Measurements from ENCODE around the gene RAB11FIP2. TPM values are rescaled to one million over a fixed set of nuclear protein-coding genes. Genes with fewer than 3 reads are reported as not detected.

Gene RAB11FIP2
- polyA plus RNA-seq, 4 donors = 49.2 to 72.1 (median 58.0) TPM

DNA sequence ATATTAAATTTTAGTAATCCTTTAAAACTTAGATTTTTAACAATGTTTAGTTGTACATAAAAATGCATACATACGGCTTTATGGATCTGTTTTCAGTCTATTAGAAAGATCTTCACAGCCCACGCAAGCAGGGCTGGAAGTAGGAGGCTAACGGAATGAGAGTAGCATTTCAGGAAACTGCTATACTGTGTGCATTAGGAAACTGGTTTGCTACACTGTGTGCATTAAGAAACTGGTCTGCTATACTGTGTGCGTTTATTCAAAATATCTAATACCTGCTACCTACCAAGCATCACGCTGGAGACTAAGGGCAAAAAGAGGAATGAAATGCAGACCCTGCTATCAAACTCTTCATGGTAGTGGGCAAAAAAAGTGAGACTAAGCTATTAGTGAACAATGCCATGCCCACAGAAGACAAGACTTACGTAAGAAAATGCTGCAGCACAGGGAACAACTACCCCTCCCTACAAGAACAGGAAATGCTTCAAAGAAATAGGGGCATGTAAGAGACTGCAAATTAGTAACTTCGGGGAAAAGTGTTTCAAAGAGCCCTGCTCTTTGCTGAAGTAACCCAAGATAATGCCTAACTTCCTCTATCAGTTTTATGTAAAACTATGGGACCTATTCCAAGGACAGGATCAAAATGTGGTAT, 11.3 kb downstream of the RAB11FIP2 start:
- no peak for DNase-seq (ENCODE audit: low read depth in 4 of 4, low spot score in 3 of 4)

DNA sequence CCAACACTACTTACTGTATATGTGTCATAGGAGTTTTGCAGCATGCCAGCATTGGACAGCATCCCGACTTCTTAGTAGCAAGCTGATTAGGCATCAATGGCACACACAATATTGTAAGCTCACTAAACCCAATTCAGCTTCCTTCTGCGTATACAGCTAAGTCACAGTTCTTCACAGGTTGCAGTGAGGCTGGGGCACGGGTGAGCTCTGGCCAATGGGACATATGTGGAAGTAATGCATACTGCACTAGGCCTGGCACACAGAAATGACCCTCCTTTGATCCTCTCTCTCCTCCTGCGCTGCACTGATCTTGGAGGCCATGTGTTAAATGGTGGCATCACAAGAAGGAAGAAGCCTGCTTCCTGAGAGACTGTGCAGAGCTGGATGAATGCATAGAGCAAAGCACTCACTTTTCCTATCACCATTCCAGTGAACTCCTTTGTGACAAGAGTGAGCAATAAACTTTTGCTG, 11.9 kb downstream of the RAB11FIP2 start:
- DNase-seq (ENCODE audit: low read depth in 4 of 4, low spot score in 3 of 4) = no peak

DNA sequence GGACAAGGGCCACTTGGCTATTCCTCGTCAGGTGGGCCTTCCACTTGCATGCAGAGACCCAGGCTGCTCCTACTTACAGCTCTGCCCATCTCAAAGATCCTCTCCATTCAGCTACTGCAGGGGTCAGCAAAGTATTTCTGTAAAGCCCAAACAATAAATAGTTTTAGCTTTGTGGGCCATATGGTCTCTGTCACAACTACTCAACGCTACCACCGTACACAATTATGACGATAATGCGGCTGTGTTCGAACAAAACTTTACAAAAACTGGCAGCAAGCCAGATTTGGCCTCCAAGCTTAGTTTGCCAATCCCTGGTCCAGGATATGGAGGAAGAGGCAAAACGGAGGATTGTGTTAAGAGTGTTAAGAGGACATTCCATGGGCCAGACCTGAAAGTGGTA, 12.8 kb downstream of the RAB11FIP2 start:
- no peak for DNase-seq (ENCODE audit: low read depth in 4 of 4, low spot score in 3 of 4)

DNA sequence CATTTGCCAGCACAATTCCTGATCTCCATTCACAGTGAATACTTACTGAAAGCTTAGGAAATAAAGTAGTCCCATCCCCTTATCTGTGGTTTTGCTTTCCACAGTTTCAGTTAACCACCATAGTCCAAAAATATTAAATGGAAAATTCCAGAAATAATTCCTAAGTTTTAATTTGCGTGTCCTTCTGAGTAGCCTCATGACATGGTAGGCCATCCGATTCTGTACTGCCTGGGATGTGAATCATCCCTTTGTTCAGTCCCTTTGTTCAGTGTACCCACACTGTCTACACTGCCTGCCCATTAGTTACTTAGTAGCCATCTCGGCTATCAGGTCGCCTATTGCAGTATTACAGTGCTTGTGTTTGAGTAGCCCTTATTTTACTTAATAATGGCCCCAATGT, 14.2 kb downstream of the RAB11FIP2 start:
- DNase-seq (ENCODE audit: low read depth in 4 of 4, low spot score in 3 of 4) = no peak

DNA sequence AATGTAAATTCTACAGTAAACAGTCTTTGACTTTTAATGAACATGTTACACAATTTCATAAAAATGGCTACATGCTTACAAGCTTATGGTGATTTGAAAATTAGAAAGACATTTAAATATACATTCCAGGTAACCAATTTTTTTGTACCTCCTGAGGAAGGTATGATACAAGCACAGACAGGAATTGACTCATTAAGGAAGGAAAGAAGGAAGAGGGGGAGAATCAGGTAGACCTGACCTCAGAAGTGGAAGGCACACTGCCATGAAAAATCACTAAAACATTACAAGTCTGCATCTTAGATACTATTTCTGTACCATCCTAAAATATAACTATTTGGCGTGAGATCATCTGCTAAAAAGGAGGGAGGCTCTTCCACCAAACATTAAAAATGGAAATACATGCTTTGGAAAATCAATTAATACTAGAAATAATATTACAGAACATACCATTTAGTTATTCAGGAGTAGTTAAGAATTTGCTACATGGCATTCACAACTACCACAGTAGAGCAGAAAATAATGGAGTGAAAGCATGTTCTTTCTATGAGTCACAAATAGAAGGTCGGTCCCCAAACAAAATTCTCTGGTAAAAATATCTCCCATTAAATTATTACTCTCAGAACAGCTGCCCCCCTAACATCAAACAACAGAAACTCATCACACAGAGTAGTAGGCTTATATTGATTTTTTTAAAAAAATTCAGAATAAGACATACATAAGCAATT, 15.2 kb downstream of the RAB11FIP2 start:
- no peak for DNase-seq (ENCODE audit: low read depth in 4 of 4, low spot score in 3 of 4)

DNA sequence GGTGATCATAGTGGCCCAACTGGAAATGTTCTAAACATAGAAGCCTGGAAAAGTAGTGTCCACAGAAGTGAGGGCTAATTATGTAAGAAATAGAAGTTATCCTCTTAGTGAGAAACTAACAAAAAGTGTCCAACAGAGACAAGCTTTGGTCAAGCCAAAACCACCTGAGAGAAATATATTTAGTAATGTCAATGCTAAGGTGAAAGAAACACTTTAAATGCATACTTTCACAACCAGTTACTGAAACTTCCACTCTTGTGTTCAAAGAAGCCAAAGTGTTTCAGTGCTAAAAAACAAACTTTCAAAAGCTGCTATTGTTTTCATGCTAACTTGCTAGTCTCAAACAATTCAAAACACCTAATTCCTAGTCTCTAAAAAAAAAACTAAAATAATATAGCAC, 18.1 kb downstream of the RAB11FIP2 start:
- DNase-seq (ENCODE audit: low read depth in 4 of 4, low spot score in 3 of 4) = no peak

DNA sequence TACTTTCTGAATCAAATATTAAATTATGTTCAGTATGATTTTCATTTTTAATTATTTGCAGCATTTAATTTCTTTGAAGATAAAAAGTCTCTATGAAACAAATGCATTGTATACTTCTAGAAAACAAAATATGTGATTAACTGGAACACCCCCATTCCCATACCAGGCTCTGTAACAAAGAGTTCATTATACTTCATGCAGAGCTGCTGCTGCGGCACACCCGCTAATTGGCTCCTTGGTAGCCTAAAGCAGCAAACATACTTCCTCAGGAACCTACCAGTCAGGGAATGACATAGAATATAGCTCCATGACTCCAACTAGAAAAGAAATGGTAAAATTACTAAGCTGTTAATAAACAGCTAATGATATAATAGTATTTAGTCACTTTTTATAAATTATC, 19.3 kb downstream of the RAB11FIP2 start:
- DNase-seq (ENCODE audit: low read depth in 4 of 4, low spot score in 3 of 4) = no peak

DNA sequence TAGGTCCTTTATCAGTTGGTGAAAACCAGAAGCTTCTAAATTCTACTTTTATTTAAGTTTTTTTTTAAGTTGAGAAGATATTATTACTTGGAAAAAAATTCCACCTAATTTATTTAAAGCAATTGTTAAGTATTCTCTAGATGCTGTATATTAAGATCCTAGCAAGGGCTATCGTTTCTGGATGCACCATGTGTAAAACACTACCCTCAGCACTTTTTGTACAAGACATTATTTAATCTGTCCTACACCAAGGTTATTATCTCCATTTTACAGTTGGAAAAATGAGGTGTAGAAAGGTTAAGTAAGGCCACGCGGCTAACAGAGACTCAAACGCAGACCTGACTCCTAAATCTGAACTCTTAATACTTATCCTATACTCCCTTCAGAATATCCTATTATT, 19.8 kb downstream of the RAB11FIP2 start:
- DNase-seq (ENCODE audit: low read depth in 4 of 4, low spot score in 3 of 4) = no peak

DNA sequence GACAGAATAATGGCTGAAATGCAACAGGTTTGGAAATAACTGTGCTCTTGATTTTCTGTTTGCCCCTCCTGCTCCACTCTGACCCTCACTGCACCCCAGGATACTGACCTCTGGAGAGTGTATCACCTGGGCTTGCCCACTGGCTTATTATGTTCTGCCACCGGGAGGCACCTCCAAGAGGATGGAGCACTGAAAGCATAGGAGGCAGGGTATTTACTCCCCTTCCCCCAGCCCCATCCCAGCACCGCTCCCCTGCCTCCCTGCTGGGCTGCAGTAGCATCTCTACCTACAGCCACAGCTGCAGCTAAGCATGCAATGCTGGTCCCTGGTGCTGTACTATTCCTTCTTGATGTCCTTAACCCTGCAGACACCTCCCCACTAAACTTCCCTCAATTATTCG, 26.4 kb downstream of the RAB11FIP2 start:
- no peak for DNase-seq (ENCODE audit: low read depth in 4 of 4, low spot score in 3 of 4)

DNA sequence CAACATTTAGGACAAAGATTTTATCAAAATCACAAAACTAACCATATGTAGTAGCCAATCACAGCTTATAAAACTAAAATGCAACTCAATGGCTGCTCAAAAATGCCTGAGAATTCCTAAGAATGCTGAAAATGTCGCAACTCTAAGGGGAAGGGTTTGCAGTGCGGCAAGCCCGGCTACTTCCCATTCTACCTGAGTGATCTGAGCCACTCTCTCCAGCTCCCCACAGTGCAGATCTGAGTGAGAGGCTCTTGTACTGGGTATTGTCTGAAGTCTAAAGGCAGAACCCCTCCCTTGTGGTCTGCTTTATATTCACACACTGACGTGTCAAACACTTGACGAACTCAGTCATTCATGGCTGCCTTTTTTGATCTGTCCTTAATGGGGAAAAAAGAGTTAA, 28.9 kb downstream of the RAB11FIP2 start:
- DNase-seq (ENCODE audit: low read depth in 4 of 4, low spot score in 3 of 4) = no peak

DNA sequence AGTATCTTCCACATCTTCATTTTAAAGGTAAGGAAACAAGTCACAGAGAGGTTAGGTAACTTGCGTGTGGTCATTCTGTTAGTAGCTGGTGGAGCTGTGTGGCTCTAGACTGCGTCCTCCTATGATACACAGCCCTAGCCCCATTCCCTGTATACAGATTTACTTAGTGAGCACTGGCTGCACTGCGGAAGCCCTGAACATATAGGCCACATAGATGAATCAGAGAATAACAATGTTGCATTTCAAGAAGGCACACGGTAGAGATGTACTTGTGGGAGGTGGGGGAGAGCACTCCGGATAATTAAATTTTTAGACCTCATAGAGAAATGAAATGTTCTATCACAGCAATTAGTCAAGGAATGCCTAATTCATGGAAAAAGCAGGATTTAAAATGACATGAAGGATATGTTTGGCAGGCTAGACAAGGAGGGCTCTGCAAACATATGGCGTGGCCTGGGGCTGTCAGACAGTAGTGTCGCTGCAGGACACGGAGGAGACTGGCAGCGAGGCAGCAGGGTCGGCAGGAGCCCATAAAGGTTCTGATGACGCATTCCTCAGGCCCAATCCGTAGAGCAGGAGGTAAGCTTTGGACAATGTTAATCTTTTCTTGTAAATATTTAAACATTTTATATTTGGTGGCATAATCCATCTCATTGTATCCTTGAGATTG, 29.5 kb downstream of the RAB11FIP2 start:
- no peak for DNase-seq (ENCODE audit: low read depth in 4 of 4, low spot score in 3 of 4)

DNA sequence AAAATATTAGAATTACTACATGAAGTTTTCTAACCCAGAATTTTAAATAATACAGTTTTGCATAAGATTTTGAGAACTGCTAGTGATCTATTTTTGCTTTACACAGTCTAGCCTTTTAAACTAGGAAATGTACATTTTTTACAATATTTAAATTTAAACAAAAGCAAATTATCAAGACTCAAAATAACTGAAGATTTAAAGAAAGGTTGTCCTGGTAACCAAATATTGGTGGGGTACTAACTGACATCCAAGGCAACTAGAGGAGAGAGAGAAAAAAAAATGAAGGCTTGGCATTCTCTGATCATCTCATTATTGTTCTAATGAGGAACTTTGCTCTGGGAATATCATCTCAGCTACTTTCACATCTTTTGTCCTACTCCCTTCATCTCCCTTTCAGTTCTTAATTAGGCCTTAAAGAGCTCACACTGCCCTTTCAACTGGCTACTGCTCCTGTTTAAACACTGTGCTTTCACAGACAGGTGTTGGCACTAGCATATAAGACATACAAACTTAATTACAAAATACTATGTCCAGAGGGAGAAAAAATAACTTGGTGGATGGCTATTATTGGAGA, 33.7 kb downstream of the RAB11FIP2 start:
- no peak for DNase-seq (ENCODE audit: low read depth in 4 of 4, low spot score in 3 of 4)

DNA sequence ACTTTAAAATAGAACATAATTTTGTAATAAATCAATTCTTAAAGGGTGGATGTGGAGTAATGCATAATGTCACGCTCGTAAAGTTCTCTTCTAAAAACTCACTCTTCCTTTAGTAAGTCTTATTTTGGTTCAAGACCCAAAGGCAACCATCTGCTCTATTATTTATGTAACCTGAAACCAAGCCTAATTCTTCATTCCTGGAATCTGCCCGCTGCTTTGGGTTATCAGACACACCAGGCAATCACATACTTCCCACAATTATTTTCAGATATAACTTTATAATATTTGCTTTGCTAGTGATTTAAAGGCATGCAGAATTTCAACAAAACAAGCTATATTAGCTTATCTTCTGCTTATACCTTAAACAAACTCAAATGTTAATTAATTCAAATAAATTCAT, 39.0 kb downstream of the RAB11FIP2 start:
- no peak for DNase-seq (ENCODE audit: low read depth in 4 of 4, low spot score in 3 of 4)

DNA sequence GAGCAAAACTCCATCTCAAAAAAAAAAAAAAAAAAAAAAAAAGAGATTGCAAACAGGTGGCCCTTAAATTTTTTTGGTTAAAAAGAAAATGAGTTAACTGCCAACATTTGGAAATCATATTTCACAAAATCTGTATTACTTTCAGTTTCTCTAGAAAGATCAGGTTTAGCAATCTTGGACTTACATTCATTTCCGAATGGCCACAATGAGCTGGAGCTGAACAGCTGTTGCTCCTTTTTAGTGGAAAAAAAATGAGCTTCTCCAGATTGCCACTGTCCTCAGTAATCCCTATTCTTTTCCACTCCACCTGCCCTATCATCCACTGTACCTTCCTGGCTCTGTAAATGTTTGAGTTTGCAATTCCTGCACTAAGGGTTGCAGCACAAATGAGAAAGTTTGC, 43.6 kb downstream of the RAB11FIP2 start:
- DNase-seq (ENCODE audit: low read depth in 4 of 4, low spot score in 3 of 4) = no peak

DNA sequence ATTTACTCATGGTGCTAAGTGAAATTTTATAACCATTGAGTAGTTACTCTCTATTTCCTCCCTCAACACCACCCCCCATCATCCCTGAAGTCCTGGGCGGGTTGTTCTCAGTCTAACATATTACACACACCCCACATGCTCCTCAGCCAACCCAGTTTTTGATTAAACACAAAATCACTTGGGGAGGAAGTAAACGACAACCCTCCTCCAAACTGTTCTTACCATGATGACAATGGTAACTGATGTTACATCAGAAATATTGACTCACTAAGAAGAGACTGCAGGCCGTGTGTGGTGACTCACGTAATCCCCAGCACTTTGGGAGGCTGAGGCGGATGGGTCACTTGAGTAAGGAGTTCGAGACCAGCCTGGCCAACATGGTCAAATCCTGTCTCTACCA, 44.2 kb downstream of the RAB11FIP2 start:
- no peak for DNase-seq (ENCODE audit: low read depth in 4 of 4, low spot score in 3 of 4)

DNA sequence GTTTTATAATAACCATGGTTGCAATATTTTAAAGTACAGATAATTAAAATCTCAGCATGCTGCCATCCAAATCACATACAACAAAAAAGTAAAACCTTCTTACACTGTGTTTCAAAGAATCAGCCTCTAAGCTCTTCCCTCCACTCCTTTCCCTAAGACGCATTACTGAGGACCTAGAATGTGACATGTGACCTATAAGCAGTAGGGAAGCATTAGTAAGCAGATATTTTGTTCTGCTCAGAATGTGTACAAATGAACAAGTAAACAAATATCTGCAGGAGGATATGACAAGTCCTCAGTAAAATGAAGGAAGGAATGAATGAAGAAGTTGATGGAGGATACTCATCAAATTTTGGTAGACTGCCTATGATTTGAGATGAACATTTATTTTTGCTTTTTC, 49.1 kb downstream of the RAB11FIP2 start:
- no peak for DNase-seq (ENCODE audit: low read depth in 4 of 4, low spot score in 3 of 4)

DNA sequence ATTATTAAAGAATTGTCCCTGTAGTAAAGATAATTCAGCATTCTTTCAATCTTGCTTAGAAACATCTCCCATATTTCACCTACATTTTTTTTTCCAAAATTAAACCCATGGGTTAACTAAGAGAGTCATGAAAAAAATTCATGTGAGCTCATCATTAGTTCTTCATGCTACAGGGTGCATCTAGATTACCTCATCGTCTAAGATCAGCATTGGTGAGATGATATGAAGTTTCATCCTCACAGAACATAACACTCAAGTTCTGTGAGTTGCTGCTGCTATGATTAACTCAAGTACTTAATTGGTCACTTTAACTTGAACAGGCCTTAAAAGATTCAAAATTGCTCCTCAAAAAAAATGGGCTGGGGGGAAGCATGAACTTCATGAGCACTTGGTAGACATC, 50.0 kb downstream of the RAB11FIP2 start:
- DNase-seq (ENCODE audit: low read depth in 4 of 4, low spot score in 3 of 4) = no peak

DNA sequence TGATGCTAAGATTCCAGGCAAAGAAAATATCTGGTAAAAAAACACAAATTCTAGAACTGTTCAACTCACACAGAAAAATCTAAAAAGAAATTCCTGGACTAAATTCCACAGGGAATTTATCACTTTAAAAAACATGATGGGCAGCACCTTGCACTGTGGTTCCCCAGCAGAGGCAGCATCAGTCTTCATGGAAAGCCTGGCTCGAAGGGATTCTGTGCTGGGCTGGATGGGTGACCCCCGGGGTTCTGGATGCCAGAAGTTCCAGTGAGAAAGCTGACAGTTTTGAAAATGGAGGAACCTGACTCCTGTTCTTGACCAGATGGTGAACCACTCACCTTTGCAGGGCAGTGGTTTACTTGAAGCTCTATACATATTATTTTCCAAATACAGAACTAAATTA, 52.0 kb downstream of the RAB11FIP2 start:
- no peak for DNase-seq (ENCODE audit: low read depth in 4 of 4, low spot score in 3 of 4)

DNA sequence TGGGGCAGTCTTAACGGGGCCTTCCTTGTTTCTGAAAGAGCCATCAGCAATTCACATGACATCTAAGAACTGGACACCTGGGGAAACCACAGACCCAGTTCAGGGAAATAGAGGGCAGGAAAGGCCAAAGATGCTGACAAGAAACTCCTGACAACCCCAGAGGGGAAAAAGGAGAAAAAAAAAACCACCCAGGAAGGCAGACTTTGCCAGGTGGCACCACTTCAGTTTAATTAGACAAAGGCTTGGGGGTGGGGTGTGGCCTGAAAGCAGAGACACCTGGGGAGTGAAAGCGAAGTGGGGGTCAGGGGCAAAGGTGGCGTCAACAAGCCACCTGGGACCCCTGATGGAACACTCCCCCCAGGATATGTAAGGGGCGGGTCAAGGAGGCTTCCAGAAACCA, 53.6 kb downstream of the RAB11FIP2 start:
- DNase-seq (ENCODE audit: low read depth in 4 of 4, low spot score in 3 of 4) = no peak

DNA sequence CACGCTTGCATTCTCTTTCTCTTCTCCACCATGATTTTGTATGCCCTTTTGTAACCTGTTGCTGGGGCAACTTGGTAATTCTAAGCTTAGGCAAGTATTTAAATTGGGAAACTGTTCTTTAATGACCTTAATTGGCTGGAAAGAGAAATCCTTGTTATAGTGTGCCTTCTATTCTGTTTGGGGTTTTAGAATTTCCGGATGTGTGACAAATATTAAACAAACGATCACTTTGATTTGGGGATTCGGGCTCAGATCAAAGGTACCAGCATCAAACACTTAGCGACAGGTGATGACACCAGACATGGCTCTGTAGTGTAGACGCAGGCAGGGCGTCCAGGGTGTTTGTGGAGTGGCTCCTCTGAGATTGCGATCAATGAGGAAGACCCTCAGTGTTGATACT, 55.0 kb downstream of the RAB11FIP2 start:
- no peak for DNase-seq (ENCODE audit: low read depth in 4 of 4, low spot score in 3 of 4)

DNA sequence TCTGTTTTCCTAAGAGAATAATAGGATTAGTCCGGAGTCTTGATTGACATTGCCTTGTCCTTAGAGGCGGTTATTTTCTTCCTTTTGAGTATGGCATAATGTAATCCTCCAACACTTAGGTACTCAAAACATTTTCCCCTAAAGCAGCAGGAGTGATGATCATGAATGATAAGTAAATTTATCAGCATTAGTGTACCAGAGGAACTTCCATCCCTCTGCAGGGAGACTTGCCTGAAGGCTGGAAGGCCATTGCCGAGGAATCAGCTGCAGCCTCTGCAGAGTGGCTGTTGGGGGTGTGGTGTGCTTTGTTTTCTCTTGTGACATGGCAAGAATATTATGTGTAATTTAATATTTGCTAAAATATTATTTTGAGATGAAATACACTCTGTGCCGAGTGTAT, 56.8 kb downstream of the RAB11FIP2 start:
- no peak for DNase-seq (ENCODE audit: low read depth in 4 of 4, low spot score in 3 of 4)

DNA sequence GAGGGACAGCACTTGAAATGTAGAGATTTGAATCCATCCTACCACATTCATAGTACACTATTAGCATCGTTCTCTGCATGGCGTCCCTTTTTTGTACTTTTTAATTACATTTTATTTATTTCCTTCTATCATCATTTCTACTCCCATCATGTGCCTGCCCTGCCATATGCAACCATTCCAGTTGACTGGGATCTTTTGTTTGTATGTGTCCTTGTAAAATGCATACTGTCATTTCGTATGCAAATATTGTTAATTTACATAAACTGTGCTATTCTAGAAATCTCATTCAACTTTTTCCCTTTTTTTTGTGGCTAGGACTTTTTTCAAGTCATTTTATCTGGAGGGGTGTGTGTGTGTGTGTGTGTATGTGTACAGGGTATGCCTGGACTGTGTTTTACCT, 57.9 kb downstream of the RAB11FIP2 start:
- DNase-seq (ENCODE audit: low read depth in 4 of 4, low spot score in 3 of 4) = no peak
